Activated CD4-positive, alpha-beta T cell treated with anti-CD3 and anti-CD28 coated beads, Interleukin-2, amount 10 ng/mL, durations not matched to agents 24 days and 14 days (primary cell): ENCODE data around the gene SLC6A4. TPM values are rescaled to one million over a fixed set of nuclear protein-coding genes. Genes with fewer than 3 reads are reported as not detected.

Experiments
- DNase-seq: peaks from one replicate; pipeline ENCODE4 v3.0.0; 2022
- H3K27ac Mint-ChIP-seq: one replicate; pipeline ENCODE4 v1.8.0; 2022; ENCODE audit warnings: mild to moderate bottlenecking, mixed read lengths
- H3K27me3 Mint-ChIP-seq: one replicate; pipeline ENCODE4 v1.8.0; 2022; ENCODE audit warnings: mixed read lengths
- H3K36me3 Mint-ChIP-seq: one replicate; pipeline ENCODE4 v1.8.0; 2022; ENCODE audit warnings: low read depth, mild to moderate bottlenecking, mixed read lengths
- H3K4me1 Mint-ChIP-seq: one replicate; pipeline ENCODE4 v1.8.0; 2021; ENCODE audit warnings: mixed read lengths
- H3K4me3 Mint-ChIP-seq: one replicate; pipeline ENCODE4 v1.8.0; 2022; ENCODE audit warnings: mild to moderate bottlenecking, moderate library complexity, mixed read lengths
- H3K9me3 Mint-ChIP-seq: one replicate; pipeline ENCODE4 v1.8.0; 2021; ENCODE audit warnings: mixed read lengths
- intact Hi-C: fragments of 100-400 bp; cut with micrococcal nuclease; formaldehyde crosslinking; loops from one replicate; pipeline ENCODE4 v1.15.1; 2023
- total RNA-seq: library from RNA; stranded (reverse); gene quantifications from 2 replicates; pipeline ENCODE4 v1.2.3, GENCODE V29; 2022

SLC6A4 gene
- total RNA-seq, 1 donor from 2014 or later = not detected

DNA sequence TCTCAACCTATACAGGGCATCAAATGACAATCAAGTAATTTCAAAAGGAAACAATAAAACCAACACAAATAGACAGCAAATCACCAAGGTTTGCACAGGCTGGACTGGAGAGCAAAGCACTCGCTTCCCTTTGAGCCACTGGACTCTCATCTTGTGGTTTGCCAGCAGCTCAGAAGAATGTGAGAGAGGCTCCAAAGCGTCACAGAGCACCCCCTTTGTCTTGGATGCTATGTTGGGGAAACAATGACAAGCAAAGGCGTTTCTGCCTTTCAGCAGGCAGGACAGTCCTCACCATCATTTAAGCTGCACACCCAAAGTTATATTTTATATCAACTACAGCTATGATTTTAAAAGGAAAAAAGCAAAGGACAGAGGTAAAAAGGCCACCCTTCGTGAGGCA lies 13.2 kb downstream of the SLC6A4 start:
- H3K4me3 Mint-ChIP-seq = no peak overlapping the region
- H3K27ac Mint-ChIP-seq = no peak overlapping the region

DNA sequence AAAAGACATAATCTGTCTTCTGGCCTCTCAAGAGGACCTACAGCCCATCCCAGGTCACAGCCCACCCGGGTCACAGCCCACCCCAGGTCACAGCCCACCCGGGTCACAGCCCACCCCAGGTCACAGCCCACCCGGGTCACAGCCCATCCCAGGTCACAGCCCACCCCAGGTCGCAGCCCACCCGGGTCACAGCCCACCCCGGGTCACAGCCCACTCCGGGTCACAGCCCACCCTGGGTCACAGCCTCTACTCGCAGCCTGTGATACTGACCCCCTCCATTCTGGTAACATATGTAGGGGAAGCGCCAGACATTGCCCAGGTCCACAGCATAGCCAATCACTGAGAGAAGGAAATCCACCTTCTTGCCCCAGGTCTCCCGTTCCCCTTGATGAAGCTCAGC lies 14.2 kb downstream of the SLC6A4 start:
- no peak for DNase-seq
- Mint-ChIP-seq H3K9me3 (no peaks in the 10 kb centered on the region), H3K4me1 (no peaks in the 10 kb centered on the region), H3K27ac (no peak overlapping the region), H3K27me3 (peaks cover 3% of the 10 kb centered on the region), H3K36me3 (no peaks in the 10 kb centered on the region), H3K4me3 (no peak overlapping the region)
- intact Hi-C loops = no loop called here

More for the DNA sequence above, 13.2 kb downstream of the SLC6A4 start:
- Mint-ChIP-seq H3K27me3 (peaks cover 7% of the 10 kb centered on the region), H3K9me3 (no peaks in the 10 kb centered on the region), H3K36me3 (no peaks in the 10 kb centered on the region), H3K4me1 (no peaks in the 10 kb centered on the region)
- no peak for DNase-seq
- intact Hi-C loops = no loop called here

DNA sequence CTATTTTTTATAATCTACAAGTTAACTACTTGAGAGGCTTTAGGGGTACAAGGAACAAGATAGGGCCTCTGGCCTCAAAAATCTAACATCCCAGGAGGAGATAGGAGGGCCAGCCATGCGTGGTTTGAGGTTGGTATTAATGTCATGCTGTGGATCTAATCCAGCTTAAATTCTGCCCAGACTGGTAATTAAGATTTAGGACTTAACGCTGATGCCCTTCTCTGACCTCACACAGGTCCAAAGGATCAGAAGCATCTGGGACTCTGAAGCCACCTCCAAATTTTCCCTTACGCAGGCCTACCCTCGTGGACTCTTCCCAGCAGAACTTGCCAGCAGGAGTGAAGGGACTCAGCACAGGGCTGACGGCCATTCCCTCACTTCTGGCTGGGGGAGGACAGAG lies 15.1 kb downstream of the SLC6A4 start:
- H3K9me3 Mint-ChIP-seq = no peaks in the 10 kb centered on the region
- intact Hi-C loops = no loop called here
- no peaks in the 10 kb centered on the region for H3K36me3 Mint-ChIP-seq
- peaks cover 3% of the 10 kb centered on the region for H3K27me3 Mint-ChIP-seq
- no peaks in the 10 kb centered on the region for H3K4me1 Mint-ChIP-seq
- no peak overlapping the region for H3K4me3 Mint-ChIP-seq
- DNase-seq = no peak
- H3K27ac Mint-ChIP-seq = no peak overlapping the region

DNA sequence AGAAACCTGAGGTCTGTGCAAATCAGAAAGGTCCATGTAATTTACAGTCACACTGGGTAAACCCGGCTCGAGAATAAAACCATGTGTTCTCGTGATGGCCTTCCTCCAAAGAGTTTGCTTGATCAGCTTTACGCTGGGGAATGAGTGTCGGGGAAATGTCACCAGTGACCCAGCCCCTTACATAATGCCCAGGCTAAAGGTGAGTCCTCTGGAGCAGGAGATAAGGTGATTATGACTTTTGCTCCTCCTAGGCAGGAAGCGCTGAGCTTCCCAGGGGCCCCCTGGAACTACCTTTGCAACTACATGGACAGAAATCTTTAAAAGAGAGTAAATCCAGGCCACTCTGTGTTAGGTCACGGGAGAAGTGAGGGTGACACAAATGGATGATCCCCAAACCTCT lies 15.7 kb downstream of the SLC6A4 start:
- H3K9me3 Mint-ChIP-seq = no peaks in the 10 kb centered on the region
- DNase-seq = no peak
- H3K4me3 Mint-ChIP-seq = no peak overlapping the region
- no peak overlapping the region for H3K27ac Mint-ChIP-seq
- H3K27me3 Mint-ChIP-seq = peaks cover 3% of the 10 kb centered on the region
- H3K36me3 Mint-ChIP-seq = no peaks in the 10 kb centered on the region
- intact Hi-C loops = no loop called here
- no peaks in the 10 kb centered on the region for H3K4me1 Mint-ChIP-seq

DNA sequence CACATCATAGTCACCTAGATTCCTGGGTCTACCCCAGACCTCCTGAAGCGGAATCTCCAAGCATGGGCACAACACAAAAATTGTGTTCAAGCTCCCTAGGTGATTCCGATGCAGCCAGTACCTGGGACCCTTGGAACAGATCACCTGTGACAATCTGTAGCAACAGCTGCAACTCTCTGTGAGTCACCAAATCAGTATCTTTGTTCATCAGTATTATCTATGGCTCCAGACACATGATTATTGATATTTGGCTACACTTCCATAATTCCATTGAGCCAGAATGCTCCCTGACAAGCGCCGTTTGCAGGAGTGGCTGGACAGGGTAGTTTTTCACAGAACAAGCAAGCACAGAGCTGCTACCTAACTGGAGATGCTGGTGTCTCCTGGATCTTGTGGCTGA lies 16.2 kb downstream of the SLC6A4 start:
- DNase-seq = no peak
- H3K27ac Mint-ChIP-seq = no peak overlapping the region
- no peak overlapping the region for H3K4me3 Mint-ChIP-seq
- intact Hi-C loops = no loop called here
- H3K9me3 Mint-ChIP-seq = no peaks in the 10 kb centered on the region
- peaks cover 3% of the 10 kb centered on the region for H3K27me3 Mint-ChIP-seq
- H3K4me1 Mint-ChIP-seq = no peaks in the 10 kb centered on the region
- no peaks in the 10 kb centered on the region for H3K36me3 Mint-ChIP-seq

DNA sequence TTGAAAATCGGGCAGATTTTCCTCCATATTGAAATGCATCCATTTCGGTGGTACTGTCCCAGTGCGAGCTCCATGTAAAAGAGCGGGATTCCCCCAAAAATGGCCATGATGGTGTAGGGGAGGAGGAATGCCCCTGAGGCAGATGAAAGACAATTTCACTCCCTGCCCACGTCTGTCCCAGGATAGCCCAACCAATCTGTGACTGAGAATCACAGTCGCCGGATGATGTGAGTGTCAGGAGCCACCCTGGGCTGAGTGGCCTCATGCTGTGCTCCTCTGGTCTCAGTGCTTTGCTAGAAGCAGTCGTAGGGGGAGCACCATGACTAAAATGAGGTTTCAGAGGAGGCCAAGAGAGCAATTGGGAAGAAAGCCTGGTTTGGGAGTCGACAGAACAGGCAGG lies 16.7 kb downstream of the SLC6A4 start:
- intact Hi-C loops = no loop called here
- H3K4me1 Mint-ChIP-seq = no peaks in the 10 kb centered on the region
- H3K4me3 Mint-ChIP-seq = no peak overlapping the region
- no peak for DNase-seq
- H3K27me3 Mint-ChIP-seq = peaks cover 3% of the 10 kb centered on the region
- no peaks in the 10 kb centered on the region for H3K9me3 Mint-ChIP-seq
- no peak overlapping the region for H3K27ac Mint-ChIP-seq
- no peaks in the 10 kb centered on the region for H3K36me3 Mint-ChIP-seq

DNA sequence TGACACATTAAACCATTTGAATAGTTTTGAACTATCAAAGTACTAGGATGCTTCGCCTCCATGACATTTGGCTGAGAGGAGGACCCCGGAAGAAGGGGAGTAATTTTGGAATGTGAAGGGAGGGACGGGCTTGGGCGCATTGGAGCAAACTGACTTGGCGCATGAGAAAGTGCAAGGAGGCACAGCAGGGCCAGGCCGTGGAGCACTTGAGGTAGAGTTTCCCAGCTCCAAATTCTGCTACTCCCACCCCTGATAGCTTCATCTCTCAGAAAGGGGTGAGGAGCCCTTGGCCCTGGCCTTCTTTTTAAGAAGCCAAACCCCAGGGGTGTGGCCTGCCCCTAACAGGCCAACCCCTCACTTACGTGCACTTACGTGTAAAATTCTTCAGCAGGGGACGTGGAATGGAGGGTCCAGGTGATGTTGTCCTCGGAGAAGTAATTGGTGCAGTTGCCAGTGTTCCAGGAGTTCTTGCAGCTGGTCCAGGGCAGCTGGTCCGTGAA lies 17.7 kb downstream of the SLC6A4 start:
- no peak overlapping the region for H3K4me3 Mint-ChIP-seq
- H3K36me3 Mint-ChIP-seq = no peaks in the 10 kb centered on the region
- peaks cover 3% of the 10 kb centered on the region for H3K27me3 Mint-ChIP-seq
- intact Hi-C loops = no loop called here
- no peaks in the 10 kb centered on the region for H3K9me3 Mint-ChIP-seq
- H3K27ac Mint-ChIP-seq = no peak overlapping the region
- no peaks in the 10 kb centered on the region for H3K4me1 Mint-ChIP-seq
- DNase-seq = no peak

DNA sequence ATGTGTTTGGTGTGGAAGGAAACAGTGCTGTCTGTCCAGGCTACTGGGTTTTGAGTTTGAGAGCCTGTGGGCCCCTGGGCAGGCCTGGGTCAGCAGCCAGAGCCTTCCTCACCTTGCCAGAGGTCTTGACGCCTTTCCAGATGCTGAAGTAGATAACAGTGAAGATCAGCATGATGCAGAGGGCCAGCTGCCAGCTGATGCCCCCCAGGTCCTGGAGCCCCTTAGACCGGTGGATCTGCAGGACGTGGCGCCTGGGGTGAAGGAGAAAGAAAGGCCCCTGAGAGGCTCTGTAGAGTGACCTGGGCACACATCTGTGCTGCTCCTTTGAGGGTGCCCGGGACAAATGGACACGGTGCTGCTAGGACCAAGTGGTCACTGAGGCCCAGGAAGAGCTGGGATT lies 18.4 kb downstream of the SLC6A4 start:
- intact Hi-C loops = no loop called here
- no peak for DNase-seq
- H3K4me3 Mint-ChIP-seq = no peak overlapping the region
- H3K36me3 Mint-ChIP-seq = no peaks in the 10 kb centered on the region
- no peaks in the 10 kb centered on the region for H3K9me3 Mint-ChIP-seq
- H3K27me3 Mint-ChIP-seq = peaks cover 3% of the 10 kb centered on the region
- no peak overlapping the region for H3K27ac Mint-ChIP-seq
- H3K4me1 Mint-ChIP-seq = no peaks in the 10 kb centered on the region

DNA sequence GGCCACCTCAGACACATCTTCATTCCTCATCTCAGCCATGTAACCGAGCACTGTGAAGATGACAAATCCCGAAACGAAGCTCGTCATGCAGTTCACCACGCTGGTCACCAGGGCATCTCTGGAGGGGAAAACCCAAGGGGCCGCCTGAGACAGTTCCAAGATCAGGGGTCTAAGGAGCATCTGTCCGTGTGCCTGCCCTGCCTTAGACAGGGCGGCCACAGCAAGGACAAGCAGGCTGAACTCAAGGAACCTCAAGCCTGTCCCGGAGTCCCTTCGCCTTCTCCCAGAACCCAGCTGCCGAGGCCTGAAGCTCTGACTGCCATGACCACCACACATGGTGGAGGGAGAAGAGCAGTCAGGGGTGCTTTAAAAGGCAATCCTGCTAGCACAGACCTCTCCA lies 22.7 kb downstream of the SLC6A4 start:
- Mint-ChIP-seq H3K9me3 (no peaks in the 10 kb centered on the region), H3K27ac (no peak overlapping the region), H3K36me3 (no peaks in the 10 kb centered on the region), H3K27me3 (peaks cover 9% of the 10 kb centered on the region), H3K4me3 (no peak overlapping the region), H3K4me1 (no peaks in the 10 kb centered on the region)
- intact Hi-C loops = no loop called here
- DNase-seq = no peak

DNA sequence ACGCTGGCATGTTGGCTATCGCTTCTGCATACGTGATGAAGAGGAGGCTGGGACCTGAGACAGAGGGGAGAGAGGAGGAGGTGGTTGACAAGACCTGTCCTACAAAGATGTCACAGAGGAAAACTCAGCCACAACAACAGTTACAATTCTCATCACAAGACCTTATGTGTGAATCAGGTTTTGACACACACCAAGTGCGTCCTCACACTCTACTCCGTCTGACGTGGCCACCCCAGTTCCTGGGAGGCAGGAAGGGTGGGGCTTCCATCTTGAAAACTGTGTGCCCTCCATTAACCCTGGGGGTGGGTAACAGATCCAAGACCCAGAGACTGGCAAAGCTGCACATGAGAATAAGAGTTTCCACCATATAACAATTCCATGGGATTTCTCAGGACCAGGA lies 24.1 kb downstream of the SLC6A4 start:
- H3K36me3 Mint-ChIP-seq = no peaks in the 10 kb centered on the region
- no peaks in the 10 kb centered on the region for H3K9me3 Mint-ChIP-seq
- H3K27ac Mint-ChIP-seq = no peak overlapping the region
- no peak for DNase-seq
- no peaks in the 10 kb centered on the region for H3K4me1 Mint-ChIP-seq
- H3K27me3 Mint-ChIP-seq = peaks cover 11% of the 10 kb centered on the region
- intact Hi-C loops = no loop called here
- H3K4me3 Mint-ChIP-seq = no peak overlapping the region

DNA sequence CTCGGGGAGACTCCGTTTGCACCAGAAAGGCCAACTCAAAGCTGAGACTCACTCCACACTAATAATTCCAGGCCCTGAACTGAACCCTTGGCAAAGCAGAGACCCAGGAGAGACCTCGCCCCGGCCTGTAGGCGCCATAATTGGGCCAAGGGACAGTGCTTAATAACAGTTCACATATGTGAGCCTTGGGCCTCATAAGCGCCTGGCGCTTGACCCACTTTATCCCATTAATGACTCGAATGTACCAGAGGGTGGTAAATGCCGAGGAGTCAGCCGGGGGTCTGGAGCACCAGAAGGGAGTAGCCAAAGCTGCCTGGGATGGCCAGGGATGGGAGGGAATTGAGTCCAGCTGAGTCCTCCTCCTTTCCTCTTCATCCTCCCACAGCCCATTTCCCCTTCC lies 24.6 kb downstream of the SLC6A4 start:
- H3K36me3 Mint-ChIP-seq = no peaks in the 10 kb centered on the region
- H3K4me3 Mint-ChIP-seq = no peak overlapping the region
- H3K4me1 Mint-ChIP-seq = no peaks in the 10 kb centered on the region
- peaks cover 11% of the 10 kb centered on the region for H3K27me3 Mint-ChIP-seq
- no peaks in the 10 kb centered on the region for H3K9me3 Mint-ChIP-seq
- intact Hi-C loops = no loop called here
- DNase-seq = no peak
- H3K27ac Mint-ChIP-seq = no peak overlapping the region

DNA sequence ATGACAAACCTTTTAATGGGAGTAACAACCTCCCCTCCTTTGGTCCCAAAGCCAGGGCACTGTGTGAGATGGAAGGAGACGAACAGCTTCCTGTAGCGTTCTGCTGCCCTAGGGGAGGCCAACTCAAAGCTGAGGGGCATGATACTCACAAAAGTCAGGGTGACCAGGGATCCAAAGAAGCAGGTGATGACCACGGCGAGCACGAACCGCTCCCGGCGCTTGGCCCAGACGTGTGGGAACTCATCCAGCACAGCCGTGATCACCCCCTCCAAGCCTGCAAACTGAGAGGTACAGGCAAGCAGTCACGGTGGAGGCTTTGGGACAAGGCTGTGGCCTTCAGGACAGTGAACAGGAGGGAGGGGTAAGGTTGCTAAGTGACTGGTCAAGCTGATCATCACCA lies 25.1 kb downstream of the SLC6A4 start:
- Mint-ChIP-seq H3K27ac (no peak overlapping the region), H3K9me3 (no peaks in the 10 kb centered on the region), H3K4me3 (no peak overlapping the region), H3K4me1 (no peaks in the 10 kb centered on the region), H3K27me3 (peaks cover 11% of the 10 kb centered on the region), H3K36me3 (no peaks in the 10 kb centered on the region)
- DNase-seq = no peak
- intact Hi-C loops = no loop called here

DNA sequence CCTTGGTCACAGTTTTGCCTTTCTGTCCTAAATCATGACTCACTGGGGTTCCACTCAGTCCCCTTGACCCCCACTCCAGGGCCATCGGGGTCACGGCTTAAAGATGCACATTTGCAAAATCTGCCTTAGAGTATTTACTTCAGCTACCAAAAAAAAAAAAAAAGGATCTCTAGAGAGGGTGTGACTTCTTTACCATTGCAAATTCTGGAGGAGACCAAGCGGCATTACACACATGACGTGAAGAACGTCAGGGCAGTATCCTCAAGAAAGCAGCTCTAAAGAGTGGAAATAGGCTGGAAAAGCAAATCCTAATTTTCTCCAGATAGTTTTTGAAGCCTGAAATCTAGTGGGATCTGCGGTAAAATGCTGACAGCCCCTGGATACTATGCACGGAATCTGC lies 25.6 kb downstream of the SLC6A4 start:
- Mint-ChIP-seq H3K4me3 (no peak overlapping the region), H3K9me3 (no peaks in the 10 kb centered on the region), H3K36me3 (no peaks in the 10 kb centered on the region), H3K4me1 (no peaks in the 10 kb centered on the region), H3K27ac (no peak overlapping the region), H3K27me3 (peaks cover 11% of the 10 kb centered on the region)
- DNase-seq = no peak
- intact Hi-C loops = no loop called here

DNA sequence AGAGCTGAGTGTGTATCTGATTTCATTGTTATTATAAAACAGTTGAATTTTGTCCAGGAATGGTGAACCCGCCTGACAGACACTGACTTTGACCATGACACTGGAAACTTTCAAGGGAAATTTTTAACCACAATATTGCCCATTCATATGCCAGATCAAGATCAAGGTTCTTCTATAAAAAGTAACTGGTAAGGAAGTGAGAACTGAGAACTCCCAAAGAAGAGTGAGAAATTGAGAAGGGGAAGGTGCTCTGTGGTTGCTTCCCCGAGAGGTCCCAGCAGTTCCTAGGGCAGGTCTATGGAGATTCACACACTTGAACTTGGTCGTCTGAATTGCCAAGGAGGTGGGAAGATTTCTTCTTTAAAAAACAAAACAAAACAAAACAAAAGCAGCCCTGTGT lies 27.3 kb downstream of the SLC6A4 start:
- no peaks in the 10 kb centered on the region for H3K9me3 Mint-ChIP-seq
- intact Hi-C loops = no loop called here
- H3K4me3 Mint-ChIP-seq = no peak overlapping the region
- H3K27me3 Mint-ChIP-seq = peaks cover 15% of the 10 kb centered on the region
- DNase-seq = no peak
- H3K36me3 Mint-ChIP-seq = no peaks in the 10 kb centered on the region
- no peaks in the 10 kb centered on the region for H3K4me1 Mint-ChIP-seq
- no peak overlapping the region for H3K27ac Mint-ChIP-seq

DNA sequence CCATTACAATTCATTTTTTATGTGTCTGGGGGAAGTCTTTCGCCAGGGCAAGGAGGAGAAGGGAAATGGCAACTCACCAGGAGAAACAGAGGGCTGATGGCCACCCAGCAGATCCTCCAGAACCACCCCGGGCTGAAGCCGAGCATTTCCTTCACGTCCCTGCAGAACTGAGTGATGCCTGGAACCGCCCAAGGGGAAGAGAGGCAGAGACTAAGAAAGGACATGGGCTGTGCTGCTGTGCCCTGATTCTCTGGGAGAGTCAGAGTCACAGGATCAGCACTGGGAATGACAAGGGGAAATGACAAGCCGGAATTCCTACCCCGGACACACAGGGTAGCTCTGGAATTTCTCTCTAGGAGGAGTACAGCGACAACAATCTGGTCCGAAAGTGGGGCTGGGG lies 27.8 kb downstream of the SLC6A4 start:
- no peak overlapping the region for H3K4me3 Mint-ChIP-seq
- H3K4me1 Mint-ChIP-seq = no peaks in the 10 kb centered on the region
- intact Hi-C loops = no loop called here
- DNase-seq = no peak
- H3K36me3 Mint-ChIP-seq = no peaks in the 10 kb centered on the region
- H3K27ac Mint-ChIP-seq = no peak overlapping the region
- no peaks in the 10 kb centered on the region for H3K9me3 Mint-ChIP-seq
- H3K27me3 Mint-ChIP-seq = peaks cover 15% of the 10 kb centered on the region
